HepG2 (cell line): Measurements from ENCODE around the gene TMEM253. TPM values are rescaled to one million over a fixed set of nuclear protein-coding genes. Genes with fewer than 3 reads are reported as not detected.
A peak's percentile ranks its signal among the peaks of the same experiment; 100 is the strongest.

Experiments used
- GFI1 ChIP-seq: sonication (generic); formaldehyde crosslinking; IDR thresholded peaks from 2 replicates; pipeline ENCODE4 v1.5.0; 2020; ENCODE audit warnings: missing genetic modification reagents, mild to moderate bottlenecking, borderline replicate concordance
- HIVEP1 ChIP-seq: sonication (generic); formaldehyde crosslinking; IDR thresholded peaks from 2 replicates; pipeline ENCODE4 v1.4.0; 2020; ENCODE audit warnings: mild to moderate bottlenecking, missing genetic modification reagents
- JARID2 ChIP-seq: sonication (generic); formaldehyde crosslinking; IDR thresholded peaks from 2 replicates; pipeline ENCODE4 v1.8.1; 2023; ENCODE audit warnings: missing genetic modification reagents, inconsistent platforms; ENCODE audit not compliant: insufficient replicate concordance
- KDM4B ChIP-seq: sonication (generic); formaldehyde crosslinking; IDR thresholded peaks from 2 replicates; pipeline ENCODE4 v1.4.0; 2020; ENCODE audit warnings: missing genetic modification reagents
- MAFF ChIP-seq: IDR thresholded peaks from 2 replicates; pipeline ENCODE4 v1.6.1; 2011; ENCODE audit warnings: low read depth, low read length, improper control_type of control experiment
- NCOA2 ChIP-seq: sonication (generic); formaldehyde crosslinking; IDR thresholded peaks from 2 replicates; pipeline ENCODE4 v1.8.0; 2022; ENCODE audit warnings: inconsistent platforms
- RARG ChIP-seq: sonication (generic); formaldehyde crosslinking; IDR thresholded peaks from 2 replicates; pipeline ENCODE4 v1.4.0; 2020; ENCODE audit warnings: low read depth, mild to moderate bottlenecking, missing genetic modification reagents
- ZFP62 ChIP-seq: sonication (generic); formaldehyde crosslinking; IDR thresholded peaks from 2 replicates; pipeline ENCODE4 v1.4.0; 2020; ENCODE audit warnings: missing genetic modification reagents
- ZFP82 ChIP-seq: sonication (generic); formaldehyde crosslinking; IDR thresholded peaks from 2 replicates; pipeline ENCODE4 v1.5.1; 2020; ENCODE audit warnings: mild to moderate bottlenecking, missing genetic modification reagents, borderline replicate concordance
- ZMAT3 ChIP-seq: sonication (generic); formaldehyde crosslinking; conservative IDR thresholded peaks from 2 replicates; pipeline ENCODE4 v1.7.0; 2021; ENCODE audit warnings: missing genetic modification reagents
- ZMYM4 ChIP-seq: sonication (generic); formaldehyde crosslinking; IDR thresholded peaks from 2 replicates; pipeline ENCODE4 v1.8.1; 2023; ENCODE audit warnings: mild to moderate bottlenecking, missing genetic modification reagents
- ZNF101 ChIP-seq: sonication (generic); formaldehyde crosslinking; IDR thresholded peaks from 2 replicates; pipeline ENCODE4 v1.4.0; 2020; ENCODE audit warnings: mild to moderate bottlenecking, low read depth, missing genetic modification reagents, borderline replicate concordance
- ZNF33B ChIP-seq: sonication (generic); formaldehyde crosslinking; IDR thresholded peaks from 2 replicates; pipeline ENCODE4 v1.5.1; 2020; ENCODE audit warnings: mild to moderate bottlenecking, missing genetic modification reagents
- ZNF382 ChIP-seq: sonication (generic); formaldehyde crosslinking; IDR thresholded peaks from 2 replicates; pipeline ENCODE4 v1.5.0; 2020; ENCODE audit warnings: missing genetic modification reagents, mild to moderate bottlenecking, borderline replicate concordance
- ZNF460 ChIP-seq: sonication (generic); formaldehyde crosslinking; IDR thresholded peaks from 2 replicates; pipeline ENCODE4 v1.5.1; 2020; ENCODE audit warnings: missing genetic modification reagents, mild to moderate bottlenecking, borderline replicate concordance
- ZSCAN22 ChIP-seq: sonication (generic); formaldehyde crosslinking; IDR thresholded peaks from 2 replicates; pipeline ENCODE4 v1.4.0; 2020; ENCODE audit warnings: mild to moderate bottlenecking, missing genetic modification reagents
- polyA plus RNA-seq, 8 experiments: library from polyadenylated mRNA; depleted of rRNA in 3 of 8; stranded (reverse) in 7 of 8; unstranded in 1 of 8; fragments of >200 nt; fragmentation: Illumina TruSeq in 4 of 8; extraction: Trizol in 4 of 8; gene quantifications; 2 replicates each; pipeline versions ENCODE4 v1.2.1 to v1.2.3, GENCODE V29; 2011 to 2016; ENCODE audit warnings: low read depth in 4 of 8, missing spikeins in 1 of 8, mixed read lengths in 1 of 8; ENCODE audit not compliant: insufficient read depth in 1 of 8
- total RNA-seq, 5 experiments: library from RNA; depleted of rRNA; stranded (reverse); fragments of >200 nt; fragmentation: Illumina TruSeq; extraction: Trizol; gene quantifications; 2 replicates each; pipeline ENCODE4 v1.2.3, GENCODE V29; 2016; ENCODE audit warnings: low read depth in 1 of 5
- TF ChIP-seq, protein P1 (sequence below): sonication (generic); formaldehyde crosslinking; IDR thresholded peaks from 2 replicates; pipeline ENCODE4 v1.4.0; 2020; ENCODE audit warnings: missing genetic modification reagents, mild to moderate bottlenecking, borderline replicate concordance
- TF ChIP-seq, protein P2 (sequence below): sonication (generic); formaldehyde crosslinking; IDR thresholded peaks from 2 replicates; pipeline ENCODE4 v1.4.0; 2020; ENCODE audit warnings: missing genetic modification reagents
- TF ChIP-seq, protein P3 (sequence below): sonication (generic); formaldehyde crosslinking; IDR thresholded peaks from 2 replicates; pipeline ENCODE4 v1.4.0; 2020; ENCODE audit warnings: missing genetic modification reagents
- TF ChIP-seq, protein P4 (sequence below): sonication (generic); formaldehyde crosslinking; IDR thresholded peaks from 2 replicates; pipeline ENCODE4 v1.4.0; 2020; ENCODE audit warnings: mild to moderate bottlenecking, low read depth, missing genetic modification reagents

TMEM253 gene
- total and polyA plus RNA-seq, 2 of the 13 experiments (the other 11 are each of a cell fraction or from before 2014, with no cell fraction given), result 0.29 to 0.45 TPM

DNA sequence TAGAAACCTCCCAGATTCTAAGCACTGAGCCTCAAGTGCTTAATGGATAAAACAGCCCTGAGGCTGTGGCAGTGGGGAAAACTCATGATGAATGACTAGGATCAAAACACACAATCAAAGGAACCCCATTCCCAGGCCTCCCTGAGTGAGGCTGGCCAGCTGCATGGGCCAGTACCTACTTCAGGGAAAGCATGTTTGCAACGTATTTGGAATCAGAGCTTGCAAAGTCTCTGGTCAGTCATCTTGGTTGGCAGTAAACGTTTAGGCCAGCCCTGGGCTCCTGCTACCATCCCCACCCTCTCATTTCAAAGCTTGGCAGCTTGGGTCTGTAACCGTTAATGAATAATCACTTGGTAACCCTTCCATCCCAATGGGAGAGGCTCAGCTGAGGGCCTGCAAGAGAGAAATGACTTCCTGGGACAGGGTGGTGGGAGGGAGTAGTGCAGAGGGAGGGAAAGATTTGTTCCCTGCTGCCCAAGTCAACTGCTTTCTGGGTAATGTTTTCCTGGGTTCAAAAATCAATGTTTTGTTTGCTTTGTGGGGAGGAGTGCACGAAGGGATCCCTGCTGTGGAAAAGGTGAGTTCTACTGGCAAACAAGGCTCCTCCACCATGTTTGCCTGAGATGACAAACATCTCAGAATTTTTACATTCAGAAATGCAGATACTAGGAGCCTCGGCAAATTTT is 45.3 kb upstream of the TMEM253 start (continued):
- TF ChIP-seq, protein P1, sequence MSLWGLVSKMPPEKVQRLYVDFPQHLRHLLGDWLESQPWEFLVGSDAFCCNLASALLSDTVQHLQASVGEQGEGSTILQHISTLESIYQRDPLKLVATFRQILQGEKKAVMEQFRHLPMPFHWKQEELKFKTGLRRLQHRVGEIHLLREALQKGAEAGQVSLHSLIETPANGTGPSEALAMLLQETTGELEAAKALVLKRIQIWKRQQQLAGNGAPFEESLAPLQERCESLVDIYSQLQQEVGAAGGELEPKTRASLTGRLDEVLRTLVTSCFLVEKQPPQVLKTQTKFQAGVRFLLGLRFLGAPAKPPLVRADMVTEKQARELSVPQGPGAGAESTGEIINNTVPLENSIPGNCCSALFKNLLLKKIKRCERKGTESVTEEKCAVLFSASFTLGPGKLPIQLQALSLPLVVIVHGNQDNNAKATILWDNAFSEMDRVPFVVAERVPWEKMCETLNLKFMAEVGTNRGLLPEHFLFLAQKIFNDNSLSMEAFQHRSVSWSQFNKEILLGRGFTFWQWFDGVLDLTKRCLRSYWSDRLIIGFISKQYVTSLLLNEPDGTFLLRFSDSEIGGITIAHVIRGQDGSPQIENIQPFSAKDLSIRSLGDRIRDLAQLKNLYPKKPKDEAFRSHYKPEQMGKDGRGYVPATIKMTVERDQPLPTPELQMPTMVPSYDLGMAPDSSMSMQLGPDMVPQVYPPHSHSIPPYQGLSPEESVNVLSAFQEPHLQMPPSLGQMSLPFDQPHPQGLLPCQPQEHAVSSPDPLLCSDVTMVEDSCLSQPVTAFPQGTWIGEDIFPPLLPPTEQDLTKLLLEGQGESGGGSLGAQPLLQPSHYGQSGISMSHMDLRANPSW (CRISPR knock-in tag), result peak; percentile 49; the same call in 1 of the 2 replicates
- TF ChIP-seq ZSCAN22 (peak; percentile 38; the same call in 1 of the 2 replicates), ZNF33B (CRISPR knock-in tag) (0 out of 2 replicates have a peak, but pooled peaks have one; percentile 39), ZFP82 (CRISPR knock-in tag) (no peak), RARG (CRISPR knock-in tag) (0 out of 2 replicates have a peak, but pooled peaks have one; percentile 22), MAFF (no peak), ZNF101 (0 out of 2 replicates have a peak, but pooled peaks have one; percentile 20), ZMAT3 (CRISPR knock-in tag) (peak; percentile 84; the same call in 1 of the 2 replicates), HIVEP1 (CRISPR knock-in tag) (0 out of 2 replicates have a peak, but pooled peaks have one; percentile 51), NCOA2 (CRISPR knock-in tag) (peak; percentile 90), JARID2 (CRISPR knock-in tag) (no peak), GFI1 (CRISPR knock-in tag) (peak; percentile 99), ZFP62 (CRISPR knock-in tag) (no peak), ZNF460 (CRISPR knock-in tag) (no peak), KDM4B (CRISPR knock-in tag) (no peak; the same call in 1 of the 2 replicates), ZMYM4 (peak; percentile 86), ZNF382 (CRISPR knock-in tag) (no peak)
- TF ChIP-seq, protein P2, sequence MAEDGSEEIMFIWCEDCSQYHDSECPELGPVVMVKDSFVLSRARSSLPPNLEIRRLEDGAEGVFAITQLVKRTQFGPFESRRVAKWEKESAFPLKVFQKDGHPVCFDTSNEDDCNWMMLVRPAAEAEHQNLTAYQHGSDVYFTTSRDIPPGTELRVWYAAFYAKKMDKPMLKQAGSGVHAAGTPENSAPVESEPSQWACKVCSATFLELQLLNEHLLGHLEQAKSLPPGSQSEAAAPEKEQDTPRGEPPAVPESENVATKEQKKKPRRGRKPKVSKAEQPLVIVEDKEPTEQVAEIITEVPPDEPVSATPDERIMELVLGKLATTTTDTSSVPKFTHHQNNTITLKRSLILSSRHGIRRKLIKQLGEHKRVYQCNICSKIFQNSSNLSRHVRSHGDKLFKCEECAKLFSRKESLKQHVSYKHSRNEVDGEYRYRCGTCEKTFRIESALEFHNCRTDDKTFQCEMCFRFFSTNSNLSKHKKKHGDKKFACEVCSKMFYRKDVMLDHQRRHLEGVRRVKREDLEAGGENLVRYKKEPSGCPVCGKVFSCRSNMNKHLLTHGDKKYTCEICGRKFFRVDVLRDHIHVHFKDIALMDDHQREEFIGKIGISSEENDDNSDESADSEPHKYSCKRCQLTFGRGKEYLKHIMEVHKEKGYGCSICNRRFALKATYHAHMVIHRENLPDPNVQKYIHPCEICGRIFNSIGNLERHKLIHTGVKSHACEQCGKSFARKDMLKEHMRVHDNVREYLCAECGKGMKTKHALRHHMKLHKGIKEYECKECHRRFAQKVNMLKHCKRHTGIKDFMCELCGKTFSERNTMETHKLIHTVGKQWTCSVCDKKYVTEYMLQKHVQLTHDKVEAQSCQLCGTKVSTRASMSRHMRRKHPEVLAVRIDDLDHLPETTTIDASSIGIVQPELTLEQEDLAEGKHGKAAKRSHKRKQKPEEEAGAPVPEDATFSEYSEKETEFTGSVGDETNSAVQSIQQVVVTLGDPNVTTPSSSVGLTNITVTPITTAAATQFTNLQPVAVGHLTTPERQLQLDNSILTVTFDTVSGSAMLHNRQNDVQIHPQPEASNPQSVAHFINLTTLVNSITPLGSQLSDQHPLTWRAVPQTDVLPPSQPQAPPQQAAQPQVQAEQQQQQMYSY (CRISPR knock-in tag), result 0 out of 2 replicates have a peak, but pooled peaks have one; percentile 58
- TF ChIP-seq, protein P3, sequence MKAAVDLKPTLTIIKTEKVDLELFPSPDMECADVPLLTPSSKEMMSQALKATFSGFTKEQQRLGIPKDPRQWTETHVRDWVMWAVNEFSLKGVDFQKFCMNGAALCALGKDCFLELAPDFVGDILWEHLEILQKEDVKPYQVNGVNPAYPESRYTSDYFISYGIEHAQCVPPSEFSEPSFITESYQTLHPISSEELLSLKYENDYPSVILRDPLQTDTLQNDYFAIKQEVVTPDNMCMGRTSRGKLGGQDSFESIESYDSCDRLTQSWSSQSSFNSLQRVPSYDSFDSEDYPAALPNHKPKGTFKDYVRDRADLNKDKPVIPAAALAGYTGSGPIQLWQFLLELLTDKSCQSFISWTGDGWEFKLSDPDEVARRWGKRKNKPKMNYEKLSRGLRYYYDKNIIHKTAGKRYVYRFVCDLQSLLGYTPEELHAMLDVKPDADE (CRISPR knock-in tag), result peak; percentile 95
- TF ChIP-seq, protein P4, sequence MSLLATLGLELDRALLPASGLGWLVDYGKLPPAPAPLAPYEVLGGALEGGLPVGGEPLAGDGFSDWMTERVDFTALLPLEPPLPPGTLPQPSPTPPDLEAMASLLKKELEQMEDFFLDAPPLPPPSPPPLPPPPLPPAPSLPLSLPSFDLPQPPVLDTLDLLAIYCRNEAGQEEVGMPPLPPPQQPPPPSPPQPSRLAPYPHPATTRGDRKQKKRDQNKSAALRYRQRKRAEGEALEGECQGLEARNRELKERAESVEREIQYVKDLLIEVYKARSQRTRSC, result no peak
